ENCODE data around the gene PBXIP1.

Gene PBXIP1

GRCh38 chr1:154983776-154984466 lies 28.0 kb upstream of the PBXIP1 start:
- H3K27me3 ChIP-seq (ENCODE audit: control insufficient read depth in 1 of 2, insufficient read depth in 1 of 2, low read length in 2 of 2) = no peaks in the 10 kb centered on the region

DNA sequence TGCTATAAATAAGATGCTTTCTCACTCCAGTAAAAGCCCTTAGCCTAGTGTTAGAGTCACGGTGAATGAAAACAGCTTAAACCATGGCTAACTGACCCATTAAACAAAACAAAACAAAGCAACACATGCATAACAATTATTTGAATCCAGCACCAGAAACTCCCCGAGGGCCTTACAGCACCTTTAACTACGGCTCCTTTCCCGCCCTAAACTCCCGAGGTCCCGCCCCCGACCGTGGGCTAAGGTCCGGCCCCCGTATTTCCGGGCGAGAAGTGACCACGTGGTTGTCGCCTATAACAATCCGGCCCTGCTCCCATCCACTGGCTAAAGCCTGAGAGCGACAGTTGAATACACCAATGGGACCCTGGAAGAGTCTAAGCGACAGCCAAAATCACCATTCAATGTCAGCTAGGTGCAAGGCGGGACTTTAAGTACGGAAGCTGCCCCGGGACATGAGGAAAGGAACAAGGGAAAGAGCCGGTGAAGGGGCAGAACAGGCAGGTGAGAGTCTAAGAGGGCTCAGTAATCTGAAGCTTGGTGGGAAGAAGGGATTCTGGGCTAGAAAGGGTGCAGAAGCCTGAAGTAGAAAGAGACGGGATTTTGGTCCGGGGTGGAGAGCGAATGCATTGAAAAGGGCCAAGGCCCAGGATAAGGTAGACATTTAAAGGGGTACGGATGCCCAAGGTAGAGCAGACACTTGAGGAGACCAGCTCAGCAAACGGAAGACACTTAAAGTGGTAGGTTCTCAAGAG lies 27.2 kb upstream of the PBXIP1 start, which contains the start of gene FLAD1:
Gene FLAD1 (plus strand): TSS at position 448 of the 752 bp plus-strand sequence. CDS start 351 bp downstream, outside the sequence.
- H3K4me1 ChIP-seq (ENCODE audit: control insufficient read depth, insufficient read depth, low read depth, low read length) = peaks cover 9% of the 10 kb centered on the region
- H3K79me1 ChIP-seq (replicated peaks; ENCODE audit: low read length, poor library complexity, severe bottlenecking) = peaks cover 24% of the 10 kb centered on the region
- no peaks in the 10 kb centered on the region for H3K9me3 ChIP-seq (ENCODE audit: control insufficient read depth, low read length)
- H3K4me3 ChIP-seq (ENCODE audit: insufficient read depth in 1 of 2, low read depth in 1 of 2, low read length in 2 of 2) = peak within 1 kb of the TSS; percentile 64 to 91
- H2BK12ac ChIP-seq (ENCODE audit: low read length in 2 of 2) = peak within 1 kb of the TSS in 1 of 2 experiments; percentile 38
- no peaks in the 10 kb centered on the region for H3K27me3 ChIP-seq (ENCODE audit: control insufficient read depth in 1 of 2, insufficient read depth in 1 of 2, low read length in 2 of 2)
- H3K14ac ChIP-seq (ENCODE audit: low read length in 2 of 2) = no peak within 1 kb of the TSS
- H2BK5ac ChIP-seq (ENCODE audit: low read depth, low read length, poor library complexity, severe bottlenecking) = no peak within 1 kb of the TSS
- H4K8ac ChIP-seq (ENCODE audit: low read length) = peak within 1 kb of the TSS; percentile 27
- peak within 1 kb of the TSS; percentile 73 for H2AFZ ChIP-seq (ENCODE audit: low read depth, low read length)
- H3K27ac ChIP-seq (ENCODE audit: low read length, poor library complexity, severe bottlenecking) = peak within 1 kb of the TSS; percentile 66
- no peak within 1 kb of the TSS for H2BK120ac ChIP-seq (ENCODE audit: low read depth, low read length)
- no peak within 1 kb of the TSS for H2BK15ac ChIP-seq (ENCODE audit: low read depth, poor library complexity, severe bottlenecking)
- peak; percentile 100 for DNase-seq
- WGBS = under 1% methylated on average over 26 of the region's 26 CpGs
- peaks cover 15 to 25% of the 10 kb centered on the region in 2 experiments for H3K36me3 ChIP-seq (ENCODE audit: control insufficient read depth in 1 of 2, insufficient read depth in 2 of 2, low read depth in 1 of 2, low read length in 2 of 2)
- peak within 1 kb of the TSS; percentile 91 for H3K4me2 ChIP-seq (ENCODE audit: low read length, poor library complexity, severe bottlenecking)
- peak within 1 kb of the TSS in 1 of 2 experiments; percentile 66 for H3K4ac ChIP-seq (ENCODE audit: low read depth in 1 of 2, low read length in 2 of 2)
- no peak within 1 kb of the TSS for H3K23ac ChIP-seq (ENCODE audit: low read length in 2 of 2)
- H3K18ac ChIP-seq (ENCODE audit: low read depth in 1 of 2, low read length in 2 of 2) = no peak within 1 kb of the TSS
- peak within 1 kb of the TSS; percentile 73 for H4K91ac ChIP-seq (ENCODE audit: low read length)
- H3K9ac ChIP-seq (ENCODE audit: low read length) = peak within 1 kb of the TSS; percentile 89
- peak within 1 kb of the TSS; percentile 64 for H2AK5ac ChIP-seq (ENCODE audit: low read length, severe bottlenecking)

More at GRCh38 chr1:154983776-154984466, 28.0 kb upstream of the PBXIP1 start:
- no peak overlapping the region for H3K18ac ChIP-seq (ENCODE audit: low read depth in 1 of 2, low read length in 2 of 2)
- DNase-seq = no peak
- peak overlapping the region; percentile 89 for H3K9ac ChIP-seq (ENCODE audit: low read length)
- H3K4me1 ChIP-seq (ENCODE audit: control insufficient read depth, insufficient read depth, low read depth, low read length) = peaks cover 10% of the 10 kb centered on the region
- no peak overlapping the region for H3K14ac ChIP-seq (ENCODE audit: low read length in 2 of 2)
- peak overlapping the region in 1 of 2 experiments; percentile 66 for H3K4ac ChIP-seq (ENCODE audit: low read depth in 1 of 2, low read length in 2 of 2)
- H2BK120ac ChIP-seq (ENCODE audit: low read depth, low read length) = no peak overlapping the region
- peak overlapping the region; percentile 27 for H4K8ac ChIP-seq (ENCODE audit: low read length)
- H2AK5ac ChIP-seq (ENCODE audit: low read length, severe bottlenecking) = peak overlapping the region; percentile 64
- no peak overlapping the region for H2BK5ac ChIP-seq (ENCODE audit: low read depth, low read length, poor library complexity, severe bottlenecking)
- H3K79me1 ChIP-seq (replicated peaks; ENCODE audit: low read length, poor library complexity, severe bottlenecking) = peaks cover 30% of the 10 kb centered on the region
- peak overlapping the region; percentile 91 for H3K4me2 ChIP-seq (ENCODE audit: low read length, poor library complexity, severe bottlenecking)
- no peak overlapping the region for H2AFZ ChIP-seq (ENCODE audit: low read depth, low read length)
- peak overlapping the region; percentile 64 to 91 for H3K4me3 ChIP-seq (ENCODE audit: insufficient read depth in 1 of 2, low read depth in 1 of 2, low read length in 2 of 2)
- peak overlapping the region; percentile 7 for H3K27ac ChIP-seq (ENCODE audit: low read length, poor library complexity, severe bottlenecking)
- no peaks in the 10 kb centered on the region for H3K9me3 ChIP-seq (ENCODE audit: control insufficient read depth, low read length)
- WGBS = 36% methylated on average over 10 of the region's 17 CpGs
- H2BK15ac ChIP-seq (ENCODE audit: low read depth, poor library complexity, severe bottlenecking) = no peak overlapping the region
- H4K91ac ChIP-seq (ENCODE audit: low read length) = peak overlapping the region; percentile 73
- peak overlapping the region in 1 of 2 experiments; percentile 38 for H2BK12ac ChIP-seq (ENCODE audit: low read length in 2 of 2)
- peaks cover 22 to 28% of the 10 kb centered on the region in 2 experiments for H3K36me3 ChIP-seq (ENCODE audit: control insufficient read depth in 1 of 2, insufficient read depth in 2 of 2, low read depth in 1 of 2, low read length in 2 of 2)
- no peak overlapping the region for H3K23ac ChIP-seq (ENCODE audit: low read length in 2 of 2)

DNA sequence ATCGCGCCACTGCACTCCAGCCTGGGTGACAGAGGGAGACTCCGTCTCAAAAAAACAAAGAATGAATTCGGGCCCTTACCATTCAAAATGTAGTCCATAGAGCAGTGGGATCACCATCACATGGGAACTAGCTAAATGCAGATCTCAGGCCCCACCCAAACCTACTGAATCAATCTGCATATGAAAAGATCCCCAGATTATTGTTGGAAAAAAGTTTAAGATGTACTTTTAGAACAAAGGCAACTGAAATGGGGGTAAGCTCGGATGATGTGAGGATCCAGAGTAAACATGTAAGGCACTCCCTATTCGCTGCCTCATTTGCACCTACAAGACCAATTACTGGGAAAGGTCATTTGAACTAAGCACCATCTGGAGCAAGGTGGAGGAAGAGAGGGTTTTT lies 26.4 kb upstream of the PBXIP1 start:
- H4K91ac ChIP-seq (ENCODE audit: low read length) = no peak overlapping the region
- H2BK120ac ChIP-seq (ENCODE audit: low read depth, low read length) = no peak overlapping the region

GRCh38 chr1:154978360-154978759 lies 22.5 kb upstream of the PBXIP1 start:
- Histone ChIP-seq H3K23ac (ENCODE audit: low read length in 2 of 2) (no peak overlapping the region), H3K18ac (ENCODE audit: low read depth in 1 of 2, low read length in 2 of 2) (no peak overlapping the region), H2BK15ac (ENCODE audit: low read depth, poor library complexity, severe bottlenecking) (no peak overlapping the region), H3K4me2 (ENCODE audit: low read length, poor library complexity, severe bottlenecking) (no peak overlapping the region), H2AFZ (ENCODE audit: low read depth, low read length) (no peak overlapping the region), H3K4me1 (ENCODE audit: control insufficient read depth, insufficient read depth, low read depth, low read length) (peaks cover 1% of the 10 kb centered on the region), H3K4me3 (ENCODE audit: insufficient read depth in 1 of 2, low read depth in 1 of 2, low read length in 2 of 2) (no peak overlapping the region), H4K91ac (ENCODE audit: low read length) (no peak overlapping the region), H2AK5ac (ENCODE audit: low read length, severe bottlenecking) (no peak overlapping the region), H3K14ac (ENCODE audit: low read length in 2 of 2) (no peak overlapping the region), H3K4ac (ENCODE audit: low read depth in 1 of 2, low read length in 2 of 2) (no peak overlapping the region), H4K8ac (ENCODE audit: low read length) (no peak overlapping the region), H3K9ac (ENCODE audit: low read length) (peak overlapping the region; percentile 27), H2BK120ac (ENCODE audit: low read depth, low read length) (no peak overlapping the region), H3K36me3 (ENCODE audit: control insufficient read depth in 1 of 2, insufficient read depth in 2 of 2, low read depth in 1 of 2, low read length in 2 of 2) (peaks cover 0 to 15% of the 10 kb centered on the region in 2 experiments), H3K27me3 (ENCODE audit: control insufficient read depth in 1 of 2, insufficient read depth in 1 of 2, low read length in 2 of 2) (no peaks in the 10 kb centered on the region), H3K9me3 (ENCODE audit: control insufficient read depth, low read length) (no peaks in the 10 kb centered on the region), H2BK12ac (ENCODE audit: low read length in 2 of 2) (no peak overlapping the region), H3K79me1 (replicated peaks; ENCODE audit: low read length, poor library complexity, severe bottlenecking) (peaks cover 12% of the 10 kb centered on the region), H2BK5ac (ENCODE audit: low read depth, low read length, poor library complexity, severe bottlenecking) (no peak overlapping the region), H3K27ac (ENCODE audit: low read length, poor library complexity, severe bottlenecking) (no peak overlapping the region)
- no peak for DNase-seq
- WGBS = no CpG with 5 or more reads among the region's 3 CpGs

More for the DNA sequence above, 26.4 kb upstream of the PBXIP1 start:
- Histone ChIP-seq H3K9me3 (ENCODE audit: control insufficient read depth, low read length) (no peaks in the 10 kb centered on the region), H3K23ac (ENCODE audit: low read length in 2 of 2) (no peak overlapping the region), H3K4me3 (ENCODE audit: insufficient read depth in 1 of 2, low read depth in 1 of 2, low read length in 2 of 2) (peak overlapping the region in 1 of 2 experiments; percentile 91), H2BK5ac (ENCODE audit: low read depth, low read length, poor library complexity, severe bottlenecking) (no peak overlapping the region), H4K8ac (ENCODE audit: low read length) (no peak overlapping the region), H2AK5ac (ENCODE audit: low read length, severe bottlenecking) (peak overlapping the region; percentile 47), H3K79me1 (replicated peaks; ENCODE audit: low read length, poor library complexity, severe bottlenecking) (peaks cover 18% of the 10 kb centered on the region), H3K27me3 (ENCODE audit: control insufficient read depth in 1 of 2, insufficient read depth in 1 of 2, low read length in 2 of 2) (no peaks in the 10 kb centered on the region), H3K4ac (ENCODE audit: low read depth in 1 of 2, low read length in 2 of 2) (no peak overlapping the region), H3K4me2 (ENCODE audit: low read length, poor library complexity, severe bottlenecking) (peak overlapping the region; percentile 51), H2AFZ (ENCODE audit: low read depth, low read length) (no peak overlapping the region), H3K4me1 (ENCODE audit: control insufficient read depth, insufficient read depth, low read depth, low read length) (peaks cover 7% of the 10 kb centered on the region), H2BK12ac (ENCODE audit: low read length in 2 of 2) (no peak overlapping the region), H3K18ac (ENCODE audit: low read depth in 1 of 2, low read length in 2 of 2) (no peak overlapping the region), H2BK15ac (ENCODE audit: low read depth, poor library complexity, severe bottlenecking) (no peak overlapping the region), H3K36me3 (ENCODE audit: control insufficient read depth in 1 of 2, insufficient read depth in 2 of 2, low read depth in 1 of 2, low read length in 2 of 2) (peaks cover 8 to 19% of the 10 kb centered on the region in 2 experiments), H3K27ac (ENCODE audit: low read length, poor library complexity, severe bottlenecking) (no peak overlapping the region), H3K9ac (ENCODE audit: low read length) (peak overlapping the region; percentile 89), H3K14ac (ENCODE audit: low read length in 2 of 2) (no peak overlapping the region)
- 47% methylated on average over 4 of the region's 6 CpGs for WGBS
- no peak for DNase-seq

Data from mesenchymal stem cell (in vitro differentiated cells and primary cell).